Naive B cell (primary cell): ENCODE data around the gene SSH3. TPM values are rescaled to one million over a fixed set of nuclear protein-coding genes. Genes with fewer than 3 reads are reported as not detected.
"Not testable (repeated sequence)": the region's sequence is repeated elsewhere in the genome, so short reads cannot be mapped to it uniquely, and the experiment has no call there.

Experiments
- ATAC-seq, 2 donors: fragments of 150-1000 bp; cut with Tn5 transposase; 2 replicates each; pipeline ENCODE4 v1.10.0; 2021; ENCODE audit warnings: low read depth in 2 of 2, mild to moderate bottlenecking in 2 of 2, moderate library complexity in 2 of 2
- DNase-seq: peaks from one replicate; pipeline ENCODE4 v3.0.0; 2022
- H3K27ac Mint-ChIP-seq, 6 donors: one replicate each; pipeline ENCODE4 v1.8.0; 2020 to 2022; ENCODE audit warnings: mild to moderate bottlenecking in 6 of 6, mixed read lengths in 6 of 6, moderate library complexity in 5 of 6, inconsistent platforms in 2 of 6
- H3K27me3 Mint-ChIP-seq, 3 donors: one replicate each; pipeline ENCODE4 v1.8.0; 2021 to 2022; ENCODE audit warnings: mixed read lengths in 3 of 3, mild to moderate bottlenecking in 1 of 3
- H3K36me3 Mint-ChIP-seq, 2 donors: one replicate each; pipeline ENCODE4 v1.8.0; 2020 to 2022; ENCODE audit warnings: mixed read lengths in 2 of 2, inconsistent platforms in 1 of 2, mild to moderate bottlenecking in 1 of 2
- H3K4me1 Mint-ChIP-seq, 3 donors: one replicate each; pipeline ENCODE4 v1.8.0; 2020 to 2022; ENCODE audit warnings: mixed read lengths in 3 of 3, inconsistent platforms in 1 of 3, mild to moderate bottlenecking in 1 of 3, moderate library complexity in 1 of 3
- H3K4me3 Mint-ChIP-seq, 8 donors: one replicate each; pipeline ENCODE4 v1.8.0; 2020 to 2022; ENCODE audit warnings: mild to moderate bottlenecking in 8 of 8, mixed read lengths in 8 of 8, moderate library complexity in 8 of 8, inconsistent platforms in 2 of 8
- H3K9me3 Mint-ChIP-seq, 7 donors: one replicate each; pipeline ENCODE4 v1.8.0; 2020 to 2022; ENCODE audit warnings: mixed read lengths in 7 of 7, mild to moderate bottlenecking in 5 of 7, inconsistent platforms in 2 of 7, moderate library complexity in 1 of 7
- polyA plus RNA-seq, 6 donors: library from polyadenylated mRNA; unstranded; fragments of 300-500 nt; fragmentation: Illumina TruSeq; gene quantifications; one replicate each; pipeline ENCODE4 v1.2.3, GENCODE V29; 2021; ENCODE audit warnings: low read depth in 6 of 6

The SSH3 gene
- polyA plus RNA-seq, 6 donors from 2014 or later: 0.18 TPM; not detected in 5

- ATAC-seq (peak; percentile 86 to 87), DNase-seq (peak; percentile 98)
- no peaks in the 10 kb centered on the region for H3K27me3 Mint-ChIP-seq
- no peaks in the 10 kb centered on the region for H3K9me3 Mint-ChIP-seq
- H3K4me3 Mint-ChIP-seq: peak overlapping the region; percentile 91 to 100 (median 98)
- peaks cover 35 to 48% (median 43%) of the 10 kb centered on the region in 3 donors for H3K4me1 Mint-ChIP-seq
- peaks cover 0 to 4% of the 10 kb centered on the region in 2 donors for H3K36me3 Mint-ChIP-seq
- peak overlapping the region; percentile 93 to 99 (median 96) for H3K27ac Mint-ChIP-seq
Measured at GRCh38 chr11:67317205-67317887, 14.0 kb downstream of the SSH3 start.

GRCh38 chr11:67317888-67318555 lies 14.7 kb downstream of the SSH3 start:
- H3K9me3 Mint-ChIP-seq: no peaks in the 10 kb centered on the region
- peak overlapping the region; percentile 91 to 100 (median 98) for H3K4me3 Mint-ChIP-seq
- no peaks in the 10 kb centered on the region for H3K27me3 Mint-ChIP-seq
- ATAC-seq: peak; percentile 20 to 32
- DNase-seq: no peak
- peaks cover 0 to 4% of the 10 kb centered on the region in 2 donors for H3K36me3 Mint-ChIP-seq
- peak overlapping the region; percentile 93 to 99 (median 96) for H3K27ac Mint-ChIP-seq
- H3K4me1 Mint-ChIP-seq: peaks cover 29 to 48% (median 42%) of the 10 kb centered on the region in 3 donors

GRCh38 chr11:67318876-67319275 lies 15.5 kb downstream of the SSH3 start:
- not testable (repeated sequence) for ATAC-seq, H3K27me3 Mint-ChIP-seq, DNase-seq, H3K36me3 Mint-ChIP-seq, H3K9me3 Mint-ChIP-seq
- Mint-ChIP-seq H3K4me1 (peaks cover 24 to 43% (median 36%) of the 10 kb centered on the region in 3 donors), H3K27ac (peak overlapping the region in 1 of 6 donors; percentile 60), H3K4me3 (peak overlapping the region; percentile 91 to 100 (median 98))

GRCh38 chr11:67320011-67320410 lies 16.7 kb downstream of the SSH3 start:
- Mint-ChIP-seq H3K4me3 (peak overlapping the region in 1 of 8 donors; percentile 98), H3K4me1 (peaks cover 24 to 38% (median 35%) of the 10 kb centered on the region in 3 donors), H3K27me3 (no peaks in the 10 kb centered on the region), H3K27ac (no peak overlapping the region), H3K9me3 (no peaks in the 10 kb centered on the region), H3K36me3 (peaks cover 0 to 4% of the 10 kb centered on the region in 2 donors)
- DNase-seq: no peak
- no peak for ATAC-seq

GRCh38 chr11:67320691-67321090 lies 17.4 kb downstream of the SSH3 start:
- Mint-ChIP-seq H3K27ac (no peak overlapping the region), H3K4me3 (peak overlapping the region in 1 of 8 donors; percentile 98), H3K27me3 (no peaks in the 10 kb centered on the region), H3K36me3 (peaks cover 0 to 4% of the 10 kb centered on the region in 2 donors), H3K9me3 (no peaks in the 10 kb centered on the region), H3K4me1 (peaks cover 24 to 38% (median 35%) of the 10 kb centered on the region in 3 donors)
- ATAC-seq: no peak
- no peak for DNase-seq

GRCh38 chr11:67321313-67321871 lies 18.1 kb downstream of the SSH3 start:
- peaks cover 23 to 38% (median 35%) of the 10 kb centered on the region in 3 donors for H3K4me1 Mint-ChIP-seq
- H3K27ac Mint-ChIP-seq: peak overlapping the region in 1 of 6 donors; percentile 27
- H3K36me3 Mint-ChIP-seq: peaks cover 0 to 8% of the 10 kb centered on the region in 2 donors
- H3K27me3 Mint-ChIP-seq: no peaks in the 10 kb centered on the region
- H3K4me3 Mint-ChIP-seq: peak overlapping the region in 1 of 8 donors; percentile 13
- no peak for ATAC-seq
- no peaks in the 10 kb centered on the region for H3K9me3 Mint-ChIP-seq
- DNase-seq: no peak

GRCh38 chr11:67322049-67322448 lies 18.7 kb downstream of the SSH3 start:
- no peak for DNase-seq
- Mint-ChIP-seq H3K4me3 (peak overlapping the region in 2 of 8 donors; percentile 13 to 41), H3K9me3 (no peaks in the 10 kb centered on the region), H3K27ac (no peak overlapping the region), H3K27me3 (no peaks in the 10 kb centered on the region), H3K36me3 (peaks cover 0 to 8% of the 10 kb centered on the region in 2 donors), H3K4me1 (peaks cover 19 to 35% (median 32%) of the 10 kb centered on the region in 3 donors)
- ATAC-seq: no peak

GRCh38 chr11:67323526-67323925 lies 20.2 kb downstream of the SSH3 start:
- peaks cover 12 to 27% (median 22%) of the 10 kb centered on the region in 3 donors for H3K4me1 Mint-ChIP-seq
- ATAC-seq (no peak), DNase-seq (no peak)
- no peaks in the 10 kb centered on the region for H3K27me3 Mint-ChIP-seq
- H3K9me3 Mint-ChIP-seq: no peaks in the 10 kb centered on the region
- H3K27ac Mint-ChIP-seq: peak overlapping the region in 1 of 6 donors; percentile 19
- H3K4me3 Mint-ChIP-seq: peak overlapping the region in 1 of 8 donors; percentile 30
- H3K36me3 Mint-ChIP-seq: peaks cover 0 to 4% of the 10 kb centered on the region in 2 donors

- Mint-ChIP-seq H3K36me3 (peaks cover 7 to 8% of the 10 kb centered on the region in 2 donors), H3K4me1 (no peaks in the 10 kb centered on the region), H3K27ac (no peak overlapping the region), H3K4me3 (no peak overlapping the region), H3K9me3 (no peaks in the 10 kb centered on the region), H3K27me3 (no peaks in the 10 kb centered on the region)
- DNase-seq (no peak), ATAC-seq (no peak)
Measured at GRCh38 chr11:67332081-67332691, 28.9 kb downstream of the SSH3 start.

GRCh38 chr11:67337257-67337656 lies 33.9 kb downstream of the SSH3 start:
- no peak for DNase-seq
- no peak overlapping the region for H3K4me3 Mint-ChIP-seq
- no peaks in the 10 kb centered on the region for H3K9me3 Mint-ChIP-seq
- H3K27ac Mint-ChIP-seq: no peak overlapping the region
- H3K36me3 Mint-ChIP-seq: peaks cover 0 to 8% of the 10 kb centered on the region in 2 donors
- no peaks in the 10 kb centered on the region for H3K27me3 Mint-ChIP-seq
- H3K4me1 Mint-ChIP-seq: peaks cover 0 to under 1% (median 0%) of the 10 kb centered on the region in 3 donors
- no peak for ATAC-seq

- peak overlapping the region; percentile 83 to 98 (median 95) for H3K27ac Mint-ChIP-seq
- peaks cover 46 to 59% (median 47%) of the 10 kb centered on the region in 3 donors for H3K4me1 Mint-ChIP-seq
- no peaks in the 10 kb centered on the region for H3K9me3 Mint-ChIP-seq
- H3K27me3 Mint-ChIP-seq: no peaks in the 10 kb centered on the region
- no peaks in the 10 kb centered on the region for H3K36me3 Mint-ChIP-seq
- ATAC-seq (peak; percentile 62 to 66), DNase-seq (no peak)
- H3K4me3 Mint-ChIP-seq: peak overlapping the region; percentile 18 to 85 (median 78)
Measured at GRCh38 chr11:67344264-67344663, 40.9 kb downstream of the SSH3 start.

GRCh38 chr11:67345247-67345919 lies 42.1 kb downstream of the SSH3 start:
- DNase-seq: peak; percentile 46
- Mint-ChIP-seq H3K4me1 (peaks cover 56 to 70% (median 59%) of the 10 kb centered on the region in 3 donors), H3K9me3 (no peaks in the 10 kb centered on the region), H3K36me3 (no peaks in the 10 kb centered on the region), H3K27ac (peak overlapping the region; percentile 89 to 98 (median 95)), H3K27me3 (no peaks in the 10 kb centered on the region), H3K4me3 (peak overlapping the region; percentile 61 to 85 (median 69))
- ATAC-seq: peak; percentile 78 to 80
